Neural cell (in vitro differentiated cells): ENCODE data around the gene TCF12. TPM values are rescaled to one million over a fixed set of nuclear protein-coding genes. Genes with fewer than 3 reads are reported as not detected.
A peak's percentile ranks its signal among the peaks of the same experiment; 100 is the strongest.

ENCODE experiments used
- H2AFZ ChIP-seq: fragments of 200-600, 300-800 bp; sonication (generic), shearing (Covaris generic); 2 replicates; pipeline ENCODE4 v1.6.0; 2014; ENCODE audit warnings: low read depth, mild to moderate bottlenecking, antibody characterized with exemption, low read length, moderate library complexity
- H3F3A ChIP-seq: fragments of 200-600 bp; shearing (Covaris generic); 2 replicates; pipeline ENCODE4 v1.6.1; 2016; ENCODE audit warnings: mild to moderate bottlenecking, moderate library complexity, mixed read lengths, antibody characterized with exemption, low read length; ENCODE audit not compliant: insufficient read depth, poor library complexity, severe bottlenecking
- H3K27ac ChIP-seq: fragments of 200-600, 300-800 bp; sonication (generic), shearing (Covaris generic); 2 replicates; pipeline ENCODE4 v1.5.1; 2014; ENCODE audit warnings: mild to moderate bottlenecking, low read length, moderate library complexity
- H3K27me3 ChIP-seq: fragments of 300-800, 200-600 bp; sonication (generic), shearing (Covaris generic); 2 replicates; pipeline ENCODE4 v1.6.0; 2014; ENCODE audit warnings: mild to moderate bottlenecking, low read depth, low read length, moderate library complexity; ENCODE audit not compliant: insufficient read depth
- H3K36me3 ChIP-seq: fragments of 300-800, 200-600 bp; sonication (generic), shearing (Covaris generic); 2 replicates; pipeline ENCODE4 v1.5.1; 2014; ENCODE audit warnings: mild to moderate bottlenecking, antibody characterized with exemption, low read length, moderate library complexity; ENCODE audit not compliant: insufficient read depth
- H3K4me2 ChIP-seq: fragments of 300-800, 200-600 bp; sonication (generic), shearing (Covaris generic); 2 replicates; pipeline ENCODE4 v1.6.0; 2014; ENCODE audit warnings: mild to moderate bottlenecking, low read length
- H3K4me3 ChIP-seq: fragments of 300-800, 200-600 bp; sonication (generic), shearing (Covaris generic); 2 replicates; pipeline ENCODE4 v1.5.1; 2014; ENCODE audit warnings: mild to moderate bottlenecking, low read length, moderate library complexity
- H3K79me2 ChIP-seq: fragments of 200-600 bp; shearing (Covaris generic); replicated peaks from 2 replicates; pipeline ENCODE4 v1.6.0; 2014; ENCODE audit warnings: mild to moderate bottlenecking, low read length, moderate library complexity; ENCODE audit not compliant: insufficient read depth
- H3K9ac ChIP-seq: fragments of 300-800, 200-600 bp; sonication (generic), shearing (Covaris generic); 2 replicates; pipeline ENCODE4 v1.6.1; 2016; ENCODE audit warnings: mild to moderate bottlenecking, low read length, mixed read lengths
- H3K9me2 ChIP-seq: fragments of 200-600 bp; shearing (Covaris generic); 2 replicates; pipeline ENCODE4 v1.6.1; 2016; ENCODE audit warnings: mild to moderate bottlenecking, low read length, mixed read lengths; ENCODE audit not compliant: insufficient read depth
- H3K9me3 ChIP-seq: fragments of 200-600, 300-800 bp; sonication (generic), shearing (Covaris generic); 2 replicates; pipeline ENCODE4 v1.6.1; 2016; ENCODE audit warnings: mild to moderate bottlenecking, mixed run types, low read length, moderate library complexity, mixed read lengths
- H4K20me1 ChIP-seq: fragments of 200-600 bp; shearing (Covaris generic); 2 replicates; pipeline ENCODE4 v1.6.1; 2016; ENCODE audit warnings: mild to moderate bottlenecking, mixed run types; ENCODE audit not compliant: insufficient read depth
- CTCF ChIP-seq: fragments of 450-650 bp; IDR thresholded peaks from 2 replicates; pipeline ENCODE4 v1.5.1; 2014; ENCODE audit warnings: antibody characterized with exemption, mild to moderate bottlenecking, moderate library complexity; ENCODE audit not compliant: poor library complexity, severe bottlenecking
- EP300 ChIP-seq: fragments of 450-650 bp; conservative IDR thresholded peaks from 2 replicates; pipeline ENCODE4 v1.6.1; 2014; ENCODE audit warnings: antibody characterized with exemption, mild to moderate bottlenecking, moderate library complexity; ENCODE audit not compliant: poor library complexity, severe bottlenecking
- EZH2 ChIP-seq: fragments of 200-600, 300-800 bp; shearing (Covaris generic), sonication (generic); IDR thresholded peaks from 2 replicates; pipeline ENCODE4 v1.6.1; 2014; ENCODE audit warnings: antibody characterized with exemption, low read length, borderline replicate concordance, mild to moderate bottlenecking; ENCODE audit not compliant: insufficient read depth, poor library complexity, severe bottlenecking
- MXI1 ChIP-seq: fragments of 450-650 bp; conservative IDR thresholded peaks from 2 replicates; pipeline ENCODE4 v1.6.1; 2014; ENCODE audit warnings: antibody characterized with exemption, mild to moderate bottlenecking; ENCODE audit not compliant: poor library complexity, severe bottlenecking
- POLR2AphosphoS5 ChIP-seq: IDR thresholded peaks from 2 replicates; pipeline ENCODE4 v1.6.1; 2012
- RAD21 ChIP-seq: fragments of 450-650 bp; conservative IDR thresholded peaks from 2 replicates; pipeline ENCODE4 v1.6.1; 2014; ENCODE audit warnings: antibody characterized with exemption, mild to moderate bottlenecking, moderate library complexity
- REST ChIP-seq: IDR thresholded peaks from 2 replicates; pipeline ENCODE4 v1.6.1; 2012; ENCODE audit warnings: borderline replicate concordance
- SMC3 ChIP-seq: fragments of 450-650 bp; conservative IDR thresholded peaks from 2 replicates; pipeline ENCODE4 v1.6.1; 2014; ENCODE audit warnings: antibody characterized with exemption, mild to moderate bottlenecking, moderate library complexity; ENCODE audit not compliant: poor library complexity
- TAF1 ChIP-seq: IDR thresholded peaks from 2 replicates; pipeline ENCODE4 v1.6.1; 2012; ENCODE audit warnings: low read depth
- polyA plus RNA-seq: library from polyadenylated mRNA; depleted of rRNA; stranded (reverse); fragments of >200 nt; gene quantifications from 2 replicates; pipeline ENCODE4 v1.2.3, GENCODE V29; 2014

The TCF12 gene
- polyA plus RNA-seq, 1 donor from 2014 or later: 52.7 TPM

GRCh38 chr15:56919609-56920366 is 1.3 kb downstream of the TCF12 start:
- H2AFZ ChIP-seq: no peak overlapping the region
- peak overlapping the region; percentile 83 for H3K9ac ChIP-seq
- no peaks in the 10 kb centered on the region for H3K36me3 ChIP-seq
- H3K79me2 ChIP-seq: peaks cover 52% of the 10 kb centered on the region
- peak overlapping the region; percentile 79 for H3K4me3 ChIP-seq
- no peaks in the 10 kb centered on the region for H3F3A ChIP-seq
- peak overlapping the region; percentile 68 for H3K4me2 ChIP-seq
- no peaks in the 10 kb centered on the region for H3K9me3 ChIP-seq
- H3K9me2 ChIP-seq: no peaks in the 10 kb centered on the region
- H3K27me3 ChIP-seq: no peaks in the 10 kb centered on the region
- H4K20me1 ChIP-seq: no peaks in the 10 kb centered on the region
- H3K27ac ChIP-seq: peak overlapping the region; percentile 79
- peak; percentile 42 for TF ChIP-seq SMC3
- TF ChIP-seq POLR2AphosphoS5: no peak
- peak; percentile 54 for TF ChIP-seq MXI1
- peak; percentile 22 for TF ChIP-seq RAD21
- no peak for TF ChIP-seq TAF1

- Histone ChIP-seq H3K4me3 (peak overlapping the region; percentile 79), H4K20me1 (no peaks in the 10 kb centered on the region), H3F3A (no peaks in the 10 kb centered on the region), H3K9ac (peak overlapping the region; percentile 83), H3K9me2 (no peaks in the 10 kb centered on the region), H3K36me3 (no peaks in the 10 kb centered on the region), H3K79me2 (peaks cover 54% of the 10 kb centered on the region), H3K27me3 (no peaks in the 10 kb centered on the region), H3K27ac (peak overlapping the region; percentile 79), H2AFZ (no peak overlapping the region), H3K4me2 (peak overlapping the region; percentile 68), H3K9me3 (no peaks in the 10 kb centered on the region)
- TF ChIP-seq EZH2 (no peak), TAF1 (no peak), SMC3 (no peak), CTCF (no peak), MXI1 (no peak)
Observed at GRCh38 chr15:56920367-56920627, 1.9 kb downstream of the TCF12 start.

- Histone ChIP-seq H3K9ac (no peak overlapping the region), H2AFZ (no peak overlapping the region), H3K79me2 (peaks cover 80% of the 10 kb centered on the region), H3K27me3 (no peaks in the 10 kb centered on the region), H4K20me1 (no peaks in the 10 kb centered on the region), H3K4me2 (no peak overlapping the region), H3K4me3 (peak overlapping the region; percentile 31), H3K36me3 (no peaks in the 10 kb centered on the region), H3K9me2 (no peaks in the 10 kb centered on the region), H3K27ac (no peak overlapping the region), H3K9me3 (no peaks in the 10 kb centered on the region), H3F3A (no peaks in the 10 kb centered on the region)
- TF ChIP-seq EZH2 (no peak), CTCF (no peak), EP300 (no peak), RAD21 (no peak), SMC3 (no peak), TAF1 (no peak), REST (no peak), MXI1 (no peak), POLR2AphosphoS5 (no peak)
Observed at GRCh38 chr15:56923174-56923591, 4.7 kb downstream of the TCF12 start.
